ENCODE results near the gene TNFSF10.

Gene TNFSF10

DNA sequence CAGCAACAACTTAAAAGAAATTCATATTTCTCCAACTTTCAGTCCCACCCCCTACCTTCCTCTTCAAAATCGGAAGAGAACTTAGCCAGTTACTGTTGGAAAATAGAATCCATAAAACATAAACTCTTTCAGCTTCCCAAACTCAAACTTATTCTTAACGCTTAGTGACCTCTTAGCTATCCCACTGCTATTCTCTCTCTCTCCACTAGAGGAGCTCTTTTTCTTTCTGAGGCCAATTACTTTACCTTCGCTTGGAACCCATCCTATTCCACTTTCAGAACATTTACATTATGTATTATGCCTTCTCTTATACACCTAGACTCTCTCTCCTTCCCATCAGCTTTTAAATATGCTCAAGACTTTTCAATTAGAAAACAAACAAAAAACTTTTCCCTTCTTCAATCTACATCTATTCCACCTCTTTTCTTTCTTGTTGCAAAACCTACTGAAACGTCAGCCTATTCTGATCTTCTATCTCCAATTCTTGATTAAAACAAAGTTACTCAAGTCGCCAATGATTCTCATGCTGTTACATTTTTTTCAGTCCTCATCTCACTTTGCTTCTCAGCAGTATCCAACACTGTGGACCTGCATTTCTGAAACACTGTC is 61.6 kb downstream of the TNFSF10 start:
- in situ Hi-C loops (cut with MboI; ENCODE audit: low sequenced_read_pairs) = no loop called here

- in situ Hi-C loops (cut with MboI; ENCODE audit: low sequenced_read_pairs) = no loop called here
These were observed 66.8 kb downstream of the TNFSF10 start for GRCh38 chr3:172456404-172456803.
